Measurements from ENCODE around the gene ABCG2.

Gene ABCG2

GRCh38 chr4:88104902-88105610, 53.4 kb downstream of the ABCG2 start:
- peaks cover under 1% of the 10 kb centered on the region for H3K4me1 ChIP-seq (ENCODE audit: low read depth, poor library complexity, severe bottlenecking)
- H3K36me3 ChIP-seq (ENCODE audit: insufficient read depth) = no peaks in the 10 kb centered on the region
- H2AFZ ChIP-seq (ENCODE audit: low read depth) = no peak overlapping the region
- no peaks in the 10 kb centered on the region for H4K20me1 ChIP-seq (ENCODE audit: insufficient read depth)
- no peak overlapping the region for H3K4me2 ChIP-seq
- H3K27me3 ChIP-seq (ENCODE audit: insufficient read depth, low read depth) = no peaks in the 10 kb centered on the region
- H3K79me2 ChIP-seq (ENCODE audit: insufficient read depth, low read depth) = no peaks in the 10 kb centered on the region
- H3K27ac ChIP-seq = no peak overlapping the region
- TF ChIP-seq, protein P1, sequence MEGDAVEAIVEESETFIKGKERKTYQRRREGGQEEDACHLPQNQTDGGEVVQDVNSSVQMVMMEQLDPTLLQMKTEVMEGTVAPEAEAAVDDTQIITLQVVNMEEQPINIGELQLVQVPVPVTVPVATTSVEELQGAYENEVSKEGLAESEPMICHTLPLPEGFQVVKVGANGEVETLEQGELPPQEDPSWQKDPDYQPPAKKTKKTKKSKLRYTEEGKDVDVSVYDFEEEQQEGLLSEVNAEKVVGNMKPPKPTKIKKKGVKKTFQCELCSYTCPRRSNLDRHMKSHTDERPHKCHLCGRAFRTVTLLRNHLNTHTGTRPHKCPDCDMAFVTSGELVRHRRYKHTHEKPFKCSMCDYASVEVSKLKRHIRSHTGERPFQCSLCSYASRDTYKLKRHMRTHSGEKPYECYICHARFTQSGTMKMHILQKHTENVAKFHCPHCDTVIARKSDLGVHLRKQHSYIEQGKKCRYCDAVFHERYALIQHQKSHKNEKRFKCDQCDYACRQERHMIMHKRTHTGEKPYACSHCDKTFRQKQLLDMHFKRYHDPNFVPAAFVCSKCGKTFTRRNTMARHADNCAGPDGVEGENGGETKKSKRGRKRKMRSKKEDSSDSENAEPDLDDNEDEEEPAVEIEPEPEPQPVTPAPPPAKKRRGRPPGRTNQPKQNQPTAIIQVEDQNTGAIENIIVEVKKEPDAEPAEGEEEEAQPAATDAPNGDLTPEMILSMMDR (conservative IDR thresholded peaks at IDR 0.05; ENCODE audit: low read depth, low read length) = no peak
- no peak overlapping the region for H3K4me3 ChIP-seq (IDR thresholded peaks at IDR 0.05; ENCODE audit: insufficient read depth, low read depth, low read length)
- H3K9ac ChIP-seq = no peak overlapping the region

- TF ChIP-seq, protein P1 (conservative IDR thresholded peaks at IDR 0.05; ENCODE audit: low read depth, low read length) = no peak
- H3K36me3 ChIP-seq (ENCODE audit: insufficient read depth) = no peaks in the 10 kb centered on the region
- no peak overlapping the region for H2AFZ ChIP-seq (ENCODE audit: low read depth)
- no peaks in the 10 kb centered on the region for H3K27me3 ChIP-seq (ENCODE audit: insufficient read depth, low read depth)
- no peaks in the 10 kb centered on the region for H3K79me2 ChIP-seq (ENCODE audit: insufficient read depth, low read depth)
- no peak overlapping the region for H3K4me3 ChIP-seq (IDR thresholded peaks at IDR 0.05; ENCODE audit: insufficient read depth, low read depth, low read length)
- no peaks in the 10 kb centered on the region for H4K20me1 ChIP-seq (ENCODE audit: insufficient read depth)
- no peak overlapping the region for H3K4me2 ChIP-seq
- H3K4me1 ChIP-seq (ENCODE audit: low read depth, poor library complexity, severe bottlenecking) = peaks cover 28% of the 10 kb centered on the region
- no peak overlapping the region for H3K9ac ChIP-seq
- H3K27ac ChIP-seq = no peak overlapping the region
Measured at GRCh38 chr4:88102026-88102425, 56.4 kb downstream of the ABCG2 start.

GRCh38 chr4:88101165-88101564, 57.3 kb downstream of the ABCG2 start:
- Histone ChIP-seq H3K4me1 (ENCODE audit: low read depth, poor library complexity, severe bottlenecking) (peaks cover 31% of the 10 kb centered on the region), H3K4me2 (no peak overlapping the region), H3K27ac (no peak overlapping the region)

GRCh38 chr4:88098993-88099752, 59.3 kb downstream of the ABCG2 start:
- no peaks in the 10 kb centered on the region for H4K20me1 ChIP-seq (ENCODE audit: insufficient read depth)
- no peak overlapping the region for H3K9ac ChIP-seq
- TF ChIP-seq, protein P1 (conservative IDR thresholded peaks at IDR 0.05; ENCODE audit: low read depth, low read length) = no peak
- H2AFZ ChIP-seq (ENCODE audit: low read depth) = no peak overlapping the region
- H3K27ac ChIP-seq = peak overlapping the region; percentile 31; the same call in 1 of the 2 replicates
- H3K4me2 ChIP-seq = peak overlapping the region; percentile 31; the same call in 1 of the 2 replicates
- no peaks in the 10 kb centered on the region for H3K36me3 ChIP-seq (ENCODE audit: insufficient read depth)
- peaks cover 31% of the 10 kb centered on the region for H3K4me1 ChIP-seq (ENCODE audit: low read depth, poor library complexity, severe bottlenecking)
- H3K79me2 ChIP-seq (ENCODE audit: insufficient read depth, low read depth) = no peaks in the 10 kb centered on the region
- no peak overlapping the region for H3K4me3 ChIP-seq (IDR thresholded peaks at IDR 0.05; ENCODE audit: insufficient read depth, low read depth, low read length)
- no peaks in the 10 kb centered on the region for H3K27me3 ChIP-seq (ENCODE audit: insufficient read depth, low read depth)

More at GRCh38 chr4:88101165-88101564, 57.3 kb downstream of the ABCG2 start:
- TF ChIP-seq, protein P1 (conservative IDR thresholded peaks at IDR 0.05; ENCODE audit: low read depth, low read length) = no peak
- no peak overlapping the region for H3K9ac ChIP-seq
- H3K36me3 ChIP-seq (ENCODE audit: insufficient read depth) = no peaks in the 10 kb centered on the region
- H4K20me1 ChIP-seq (ENCODE audit: insufficient read depth) = no peaks in the 10 kb centered on the region
- no peak overlapping the region for H2AFZ ChIP-seq (ENCODE audit: low read depth)
- H3K4me3 ChIP-seq (IDR thresholded peaks at IDR 0.05; ENCODE audit: insufficient read depth, low read depth, low read length) = no peak overlapping the region
- no peaks in the 10 kb centered on the region for H3K27me3 ChIP-seq (ENCODE audit: insufficient read depth, low read depth)
- no peaks in the 10 kb centered on the region for H3K79me2 ChIP-seq (ENCODE audit: insufficient read depth, low read depth)
